A673 (cell line): Measurements from ENCODE around the gene PTPN1. TPM values are rescaled to one million over a fixed set of nuclear protein-coding genes. Genes with fewer than 3 reads are reported as not detected.

Experiments
- BruUV-seq: library from RNA; stranded (reverse); fragments of 400-500 nt; replicated peaks from 2 replicates; lab custom pipeline; 2021; lab: Mats Ljungman, UMichigan
- CTCF ChIA-PET: fragments of 300-600 bp; sonication (Branson Sonifier 250); formaldehyde crosslinking; loops from one replicate; lab custom pipeline; 2022; ENCODE audit warnings: antibody characterized with exemption; lab: Charles Lee
- POLR2A ChIA-PET: fragments of 300-600 bp; sonication (Branson Sonifier 250); formaldehyde crosslinking; loops from one replicate; lab custom pipeline; 2022; ENCODE audit warnings: antibody characterized with exemption; ENCODE audit not compliant: low non-redundant PET; lab: Charles Lee
- DNase-seq: peaks from one replicate; pipeline ENCODE4 v3.0.0-alpha.2; 2015; ENCODE audit warnings: low spot score
- H3K27ac ChIP-seq: fragments of 200-600 bp; sonication (generic); 2 replicates; pipeline ENCODE4 v1.5.1; 2016; ENCODE audit warnings: mixed run types, low read depth, mild to moderate bottlenecking, mixed read lengths, antibody characterized with exemption, low read length; ENCODE audit not compliant: poor library complexity, severe bottlenecking
- H3K27me3 ChIP-seq: fragments of 200-600 bp; sonication (generic); replicated peaks from 2 replicates; pipeline ENCODE4 v1.6.1; 2017; ENCODE audit warnings: mixed run types, low read depth, mild to moderate bottlenecking, mixed read lengths, antibody characterized with exemption, low read length; ENCODE audit not compliant: insufficient read depth, poor library complexity
- H3K36me3 ChIP-seq: fragments of 200-600 bp; sonication (generic); 2 replicates; pipeline ENCODE4 v1.6.1; 2016; ENCODE audit warnings: mixed run types, mild to moderate bottlenecking, mixed read lengths, antibody characterized with exemption, low read length; ENCODE audit not compliant: insufficient read depth, poor library complexity, severe bottlenecking
- H3K4me1 ChIP-seq: fragments of 200-600 bp; sonication (generic); 2 replicates; pipeline ENCODE4 v1.6.1; 2017; ENCODE audit warnings: mixed run types, mild to moderate bottlenecking, mixed read lengths, antibody characterized with exemption, low read length; ENCODE audit not compliant: insufficient read depth, poor library complexity, severe bottlenecking
- H3K4me3 ChIP-seq: fragments of 200-600 bp; sonication (generic); 2 replicates; pipeline ENCODE4 v1.5.1; 2016; ENCODE audit warnings: low read depth, mixed run types, mild to moderate bottlenecking, mixed read lengths, low read length; ENCODE audit not compliant: poor library complexity, severe bottlenecking
- H3K9me3 ChIP-seq: fragments of 200-600 bp; sonication (generic); 2 replicates; pipeline ENCODE4 v1.6.1; 2016; ENCODE audit warnings: mixed run types, low read depth, mild to moderate bottlenecking, mixed read lengths, antibody characterized with exemption, low read length; ENCODE audit not compliant: poor library complexity, severe bottlenecking
- CTCF ChIP-seq: fragments of 300-800, 200-600 bp; sonication (generic); conservative IDR thresholded peaks from 2 replicates; pipeline ENCODE4 v1.5.1; 2017; ENCODE audit warnings: low read depth, mild to moderate bottlenecking, antibody characterized with exemption, low read length, moderate library complexity, mixed read lengths
- EZH2 ChIP-seq: fragments of 200-600 bp; sonication (generic); IDR thresholded peaks from 2 replicates; pipeline ENCODE4 v1.6.1; 2017; ENCODE audit warnings: borderline replicate concordance, low read depth, mild to moderate bottlenecking, mixed read lengths, antibody characterized with exemption, low read length; ENCODE audit not compliant: poor library complexity, severe bottlenecking
- intact Hi-C: fragments of 100-400 bp; cut with micrococcal nuclease; formaldehyde crosslinking; loops from one replicate; pipeline ENCODE4 v1.10.0; 2022; ENCODE audit not compliant: unreplicated experiment
- total RNA-seq: library from RNA; stranded (reverse); gene quantifications from 2 replicates; pipeline ENCODE4 v1.2.3, GENCODE V29; 2021

The PTPN1 gene
- total RNA-seq, 1 experiment from 2014 or later, result 47.4 TPM

GRCh38 chr20:50593005-50593335 lies 82.8 kb downstream of the PTPN1 start:
- ChIA-PET POLR2A (interaction anchor here (0.6 kb wide), 1 partner anchor 289 kb away, joined by 15 read pairs; no protein-coding TSS in a partner anchor), CTCF (no interaction called here)
- H3K4me3 ChIP-seq, result no peak overlapping the region
- no peaks in the 10 kb centered on the region for H3K27me3 ChIP-seq
- no peaks in the 10 kb centered on the region for H3K36me3 ChIP-seq
- H3K27ac ChIP-seq, result no peak overlapping the region
- H3K9me3 ChIP-seq, result no peaks in the 10 kb centered on the region
- no peak for DNase-seq
- intact Hi-C loops, result no loop called here
- no peaks in the 10 kb centered on the region for H3K4me1 ChIP-seq
- no TSS peak for BruUV-seq
- TF ChIP-seq CTCF (no peak), EZH2 (no peak)

GRCh38 chr20:50594231-50594590 lies 84.0 kb downstream of the PTPN1 start:
- Histone ChIP-seq H3K27ac (no peak overlapping the region), H3K27me3 (no peaks in the 10 kb centered on the region), H3K4me3 (no peak overlapping the region), H3K9me3 (no peaks in the 10 kb centered on the region), H3K4me1 (no peaks in the 10 kb centered on the region), H3K36me3 (no peaks in the 10 kb centered on the region)
- DNase-seq, result no peak
- TF ChIP-seq EZH2, result no peak
- no peak for TF ChIP-seq CTCF
- no TSS peak for BruUV-seq
- ChIA-PET POLR2A (no interaction called here), CTCF (interaction anchor here (1.3 kb wide), 1 partner anchor 155 kb away, joined by 4 read pairs; no protein-coding TSS in a partner anchor)
- intact Hi-C loops, result no loop called here

- POLR2A ChIA-PET, result no interaction called here
- Histone ChIP-seq H3K4me3 (no peak overlapping the region), H3K4me1 (no peaks in the 10 kb centered on the region), H3K36me3 (no peaks in the 10 kb centered on the region), H3K9me3 (no peaks in the 10 kb centered on the region), H3K27ac (no peak overlapping the region), H3K27me3 (no peaks in the 10 kb centered on the region)
- TF ChIP-seq CTCF, result no peak
- no peak for TF ChIP-seq EZH2
- intact Hi-C loops, result no loop called here
- DNase-seq, result no peak
- CTCF ChIA-PET, result interaction anchor here (1.3 kb wide), 1 partner anchor 154 kb away, joined by 4 read pairs; no protein-coding TSS in a partner anchor
- no TSS peak for BruUV-seq
These were observed 84.6 kb downstream of the PTPN1 start for GRCh38 chr20:50594591-50595432.
